ENCODE data around the gene EIF2AK3.
"Not testable (repeated sequence)": the region's sequence is repeated elsewhere in the genome, so short reads cannot be mapped to it uniquely, and the experiment has no call there.

Gene EIF2AK3

DNA sequence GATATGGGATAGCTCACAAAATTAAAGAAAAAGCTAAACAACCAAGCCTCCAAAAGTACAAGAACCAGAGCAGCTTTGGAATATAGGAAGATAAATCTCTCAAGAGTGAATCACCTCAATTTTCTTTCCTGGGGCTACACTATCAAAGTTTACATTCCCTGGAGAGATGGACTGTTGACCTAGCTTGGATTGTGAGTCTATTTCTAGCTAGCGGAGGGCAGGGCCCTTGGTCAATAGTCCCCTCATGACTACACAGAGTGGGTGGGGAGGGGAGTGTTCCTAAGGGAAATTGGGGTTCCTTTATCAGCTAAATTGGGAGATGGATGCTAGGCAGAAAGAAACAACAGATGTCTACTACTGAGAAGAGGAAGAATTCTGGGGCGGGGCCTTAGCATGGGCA lies 29.9 kb upstream of the EIF2AK3 start:
- no peak for FAIRE-seq
- DNase-seq (ENCODE audit: insufficient read length) = no peak
- TF ChIP-seq POLR2A (IDR thresholded peaks at IDR 0.05; ENCODE audit: low read depth, low read length) (no peak), POLR2AphosphoS5 (IDR thresholded peaks at IDR 0.05; ENCODE audit: low read depth, low read length) (no peak), TAF1 (IDR thresholded peaks at IDR 0.05; ENCODE audit: borderline replicate concordance, low read depth, low read length) (no peak)

DNA sequence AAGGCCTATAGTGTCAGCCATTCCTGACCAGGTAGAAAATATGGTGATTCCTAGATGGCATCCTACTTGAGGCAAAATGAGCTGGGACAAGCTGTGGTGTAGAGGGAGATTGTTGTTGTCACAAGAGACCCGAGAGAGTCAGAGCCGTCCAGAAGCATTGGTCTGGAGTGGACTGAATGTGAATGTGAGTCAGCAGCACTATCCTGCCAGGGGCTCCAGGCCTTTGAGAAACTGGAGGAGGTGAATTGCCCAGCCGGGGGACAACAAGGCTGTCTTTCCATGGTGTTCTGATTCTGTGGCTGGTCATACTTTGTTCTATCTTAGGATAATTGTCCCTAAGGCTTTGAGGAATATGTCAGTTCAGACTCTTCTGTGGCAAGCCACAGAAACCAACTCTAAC lies 29.4 kb upstream of the EIF2AK3 start:
- DNase-seq (ENCODE audit: insufficient read length) (no peak), FAIRE-seq (no peak)
- TF ChIP-seq POLR2AphosphoS5 (IDR thresholded peaks at IDR 0.05; ENCODE audit: low read depth, low read length) (no peak), TAF1 (IDR thresholded peaks at IDR 0.05; ENCODE audit: borderline replicate concordance, low read depth, low read length) (no peak), POLR2A (IDR thresholded peaks at IDR 0.05; ENCODE audit: low read depth, low read length) (no peak)

DNA sequence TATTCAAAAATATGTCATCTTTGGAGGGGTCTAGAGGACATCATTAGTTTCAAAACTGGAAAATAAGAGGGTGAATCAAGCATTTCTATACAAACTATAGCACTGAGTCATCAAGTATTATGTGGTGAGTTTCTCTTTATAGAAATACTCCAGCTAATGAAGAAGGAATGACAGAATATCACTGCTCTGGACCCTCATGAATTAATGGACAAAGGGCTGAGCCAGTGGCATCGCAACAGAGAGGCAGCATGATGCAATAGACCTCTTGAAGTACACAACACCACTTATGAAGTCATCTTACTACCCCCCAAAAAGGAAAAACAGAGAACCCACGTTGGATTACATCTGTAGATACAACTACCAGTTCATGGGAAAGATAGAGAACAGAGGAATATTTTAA lies 27.4 kb upstream of the EIF2AK3 start:
- FAIRE-seq (no peak), DNase-seq (ENCODE audit: insufficient read length) (no peak)
- TF ChIP-seq POLR2AphosphoS5 (IDR thresholded peaks at IDR 0.05; ENCODE audit: low read depth, low read length) = no peak
- no peak for TF ChIP-seq POLR2A (IDR thresholded peaks at IDR 0.05; ENCODE audit: low read depth, low read length)
- no peak for TF ChIP-seq TAF1 (IDR thresholded peaks at IDR 0.05; ENCODE audit: borderline replicate concordance, low read depth, low read length)

DNA sequence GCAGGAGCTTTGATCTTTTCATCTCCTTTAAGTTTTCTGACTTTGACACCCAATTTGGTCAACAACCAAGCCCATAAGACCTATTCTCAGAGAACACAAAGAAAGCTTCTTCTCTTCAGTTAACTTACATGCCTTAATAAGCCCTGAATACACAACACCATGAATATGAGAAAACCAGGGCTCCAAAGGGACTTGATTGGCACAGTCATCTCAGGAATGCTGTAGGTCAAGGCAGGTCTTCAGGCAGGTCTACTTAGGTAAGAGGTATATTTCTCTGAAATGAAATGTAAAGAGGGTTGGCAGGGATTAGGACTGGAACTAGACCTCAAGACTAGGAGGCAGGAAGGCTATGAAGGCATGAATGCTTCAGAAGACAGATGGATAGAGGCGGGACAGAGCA lies 24.4 kb upstream of the EIF2AK3 start:
- no peak for DNase-seq (ENCODE audit: insufficient read length)
- FAIRE-seq = no peak
- TF ChIP-seq TAF1 (IDR thresholded peaks at IDR 0.05; ENCODE audit: borderline replicate concordance, low read depth, low read length) = no peak
- TF ChIP-seq POLR2A (IDR thresholded peaks at IDR 0.05; ENCODE audit: low read depth, low read length) = no peak
- TF ChIP-seq POLR2AphosphoS5 (IDR thresholded peaks at IDR 0.05; ENCODE audit: low read depth, low read length) = no peak

DNA sequence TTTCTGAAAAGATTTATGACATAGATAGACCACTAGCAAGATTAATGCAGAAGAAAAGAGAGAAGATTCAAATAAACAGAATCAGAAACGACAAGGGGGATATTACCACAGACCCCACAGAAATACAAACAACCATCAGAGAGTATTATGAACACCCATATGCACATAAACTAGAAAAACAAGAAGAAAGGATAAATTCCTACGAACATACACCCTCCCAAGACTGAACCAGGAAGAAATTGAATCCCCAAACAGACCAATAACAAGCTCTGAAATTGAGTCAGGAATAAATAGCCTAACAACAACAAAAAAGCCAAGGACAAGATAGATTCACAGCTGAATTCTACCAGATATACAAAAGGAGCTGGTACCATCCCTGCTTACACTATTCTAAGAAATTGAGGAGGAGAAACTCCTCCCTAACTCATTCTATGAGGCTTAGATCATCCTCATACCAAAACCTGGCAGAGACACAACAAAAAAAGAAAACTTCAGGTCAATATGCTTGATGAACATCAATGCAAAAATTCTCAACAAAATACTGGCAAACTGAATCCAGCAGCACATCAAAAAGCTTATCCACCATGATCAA lies 18.1 kb upstream of the EIF2AK3 start:
- not testable (repeated sequence) for DNase-seq (ENCODE audit: insufficient read length); FAIRE-seq

DNA sequence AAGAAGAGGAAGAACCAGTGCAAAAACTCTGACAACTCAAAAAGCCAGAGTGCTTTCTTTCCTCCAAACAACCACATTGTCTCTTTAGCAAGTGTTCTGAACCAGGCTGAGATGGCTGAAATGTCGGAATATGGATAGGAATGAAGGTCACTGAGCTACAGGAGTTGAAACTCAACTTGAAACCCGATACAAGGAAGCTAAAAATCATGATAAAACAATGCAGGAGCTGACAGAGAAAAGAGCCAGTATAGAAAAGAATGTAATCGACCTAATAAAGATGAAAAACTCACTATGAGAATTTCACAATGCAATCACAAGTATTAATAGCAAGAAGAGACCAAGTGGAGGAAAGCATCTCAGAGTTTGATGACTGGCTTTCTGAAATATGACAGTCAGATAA lies 15.0 kb upstream of the EIF2AK3 start:
- DNase-seq (ENCODE audit: insufficient read length) (no peak), FAIRE-seq (no peak)
- no peak for TF ChIP-seq TAF1 (IDR thresholded peaks at IDR 0.05; ENCODE audit: borderline replicate concordance, low read depth, low read length)
- TF ChIP-seq POLR2AphosphoS5 (IDR thresholded peaks at IDR 0.05; ENCODE audit: low read depth, low read length) = no peak
- TF ChIP-seq POLR2A (IDR thresholded peaks at IDR 0.05; ENCODE audit: low read depth, low read length) = no peak

DNA sequence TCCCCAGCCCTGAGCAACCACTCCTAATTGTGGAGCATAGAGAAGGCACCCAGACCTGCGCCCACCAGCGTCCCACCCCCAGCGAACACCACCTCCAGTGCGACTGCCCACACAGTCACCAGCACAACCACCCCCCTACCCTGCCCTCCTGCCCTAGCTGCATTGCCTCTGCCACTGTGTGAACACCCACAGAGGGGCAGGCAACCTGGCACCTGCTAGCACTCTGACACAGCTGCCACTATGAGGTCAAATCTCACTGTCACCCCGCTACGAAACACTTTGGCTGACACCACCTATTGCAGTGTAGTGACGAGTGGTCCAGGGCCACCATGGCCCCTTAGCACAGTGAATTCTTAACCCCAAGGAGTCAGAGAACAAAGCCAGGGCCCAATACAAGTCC lies 14.1 kb upstream of the EIF2AK3 start:
- FAIRE-seq (no peak), DNase-seq (ENCODE audit: insufficient read length) (no peak)
- TF ChIP-seq POLR2AphosphoS5 (IDR thresholded peaks at IDR 0.05; ENCODE audit: low read depth, low read length) (no peak), POLR2A (IDR thresholded peaks at IDR 0.05; ENCODE audit: low read depth, low read length) (no peak), TAF1 (IDR thresholded peaks at IDR 0.05; ENCODE audit: borderline replicate concordance, low read depth, low read length) (no peak)

DNA sequence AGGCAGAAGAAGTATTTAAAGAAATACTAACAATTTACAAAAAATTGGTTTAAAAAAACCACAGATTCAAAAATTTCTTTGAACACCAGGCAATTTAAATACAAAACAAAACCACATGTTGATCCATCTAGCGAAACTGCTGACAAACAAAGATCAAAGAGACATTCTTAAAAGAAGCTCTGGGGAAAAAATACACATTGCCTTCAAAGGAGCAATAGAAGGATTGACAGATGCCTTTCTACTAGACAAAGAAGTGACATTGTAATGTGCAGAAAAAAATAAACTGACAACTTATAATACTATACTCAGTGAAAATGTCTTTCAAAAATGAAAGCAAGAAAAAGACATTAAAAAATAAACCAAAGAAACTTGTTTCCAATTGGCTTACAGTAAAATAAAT lies 12.6 kb upstream of the EIF2AK3 start:
- DNase-seq (ENCODE audit: insufficient read length) = no peak
- TF ChIP-seq TAF1 (IDR thresholded peaks at IDR 0.05; ENCODE audit: borderline replicate concordance, low read depth, low read length) = no peak
- no peak for TF ChIP-seq POLR2AphosphoS5 (IDR thresholded peaks at IDR 0.05; ENCODE audit: low read depth, low read length)
- TF ChIP-seq POLR2A (IDR thresholded peaks at IDR 0.05; ENCODE audit: low read depth, low read length) = no peak
- no peak for FAIRE-seq

DNA sequence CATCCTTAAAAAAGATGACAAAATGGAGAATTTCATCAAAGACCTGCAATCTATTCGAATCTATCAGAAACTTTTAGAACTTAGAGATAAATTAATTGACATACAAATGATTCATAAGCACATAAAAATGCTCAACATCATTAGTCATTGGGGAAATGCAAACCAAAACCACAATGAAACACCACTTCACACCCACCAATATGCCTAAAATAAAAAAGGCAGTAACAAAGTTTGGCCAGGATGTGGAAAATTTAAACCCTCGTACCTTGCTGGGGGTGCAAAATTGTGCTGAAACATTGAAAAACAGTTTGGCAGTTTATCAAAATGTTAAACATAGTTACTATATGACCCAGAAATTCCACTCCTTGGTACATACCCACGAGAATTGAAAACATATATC lies 11.5 kb upstream of the EIF2AK3 start:
- FAIRE-seq = peak; percentile 14
- DNase-seq (ENCODE audit: insufficient read length) = no peak

DNA sequence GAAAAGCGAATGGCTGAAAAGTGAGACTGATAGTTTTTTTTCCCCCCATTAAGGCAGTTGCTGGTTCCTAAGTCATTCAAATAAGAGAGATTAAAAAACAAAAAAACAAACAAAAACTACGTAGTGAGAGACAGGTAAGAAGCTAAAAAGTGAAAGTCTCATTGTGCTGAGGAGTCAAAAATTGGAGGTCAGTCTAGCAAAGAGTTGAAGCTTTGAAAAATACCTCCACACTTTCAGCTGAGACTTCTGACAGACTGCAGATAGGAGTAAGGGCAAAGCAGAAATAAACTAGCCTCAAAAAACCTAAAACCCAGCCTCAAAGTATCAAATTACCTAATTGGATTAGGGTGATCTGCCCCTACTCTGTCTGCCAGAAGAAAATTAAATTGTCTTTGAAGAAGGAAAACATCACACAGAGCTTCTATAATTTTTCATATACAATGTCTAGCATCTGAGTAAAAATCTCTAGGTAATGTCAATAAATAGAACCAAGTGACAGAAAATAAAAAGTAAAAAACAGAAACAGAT lies 10.9 kb upstream of the EIF2AK3 start:
- no peak for DNase-seq (ENCODE audit: insufficient read length)
- TF ChIP-seq POLR2AphosphoS5 (IDR thresholded peaks at IDR 0.05; ENCODE audit: low read depth, low read length) (no peak), POLR2A (IDR thresholded peaks at IDR 0.05; ENCODE audit: low read depth, low read length) (no peak), TAF1 (IDR thresholded peaks at IDR 0.05; ENCODE audit: borderline replicate concordance, low read depth, low read length) (no peak)
- no peak for FAIRE-seq

More for the DNA sequence above, 11.5 kb upstream of the EIF2AK3 start:
- TF ChIP-seq POLR2AphosphoS5 (IDR thresholded peaks at IDR 0.05; ENCODE audit: low read depth, low read length) (no peak), POLR2A (IDR thresholded peaks at IDR 0.05; ENCODE audit: low read depth, low read length) (no peak), TAF1 (IDR thresholded peaks at IDR 0.05; ENCODE audit: borderline replicate concordance, low read depth, low read length) (no peak)

DNA sequence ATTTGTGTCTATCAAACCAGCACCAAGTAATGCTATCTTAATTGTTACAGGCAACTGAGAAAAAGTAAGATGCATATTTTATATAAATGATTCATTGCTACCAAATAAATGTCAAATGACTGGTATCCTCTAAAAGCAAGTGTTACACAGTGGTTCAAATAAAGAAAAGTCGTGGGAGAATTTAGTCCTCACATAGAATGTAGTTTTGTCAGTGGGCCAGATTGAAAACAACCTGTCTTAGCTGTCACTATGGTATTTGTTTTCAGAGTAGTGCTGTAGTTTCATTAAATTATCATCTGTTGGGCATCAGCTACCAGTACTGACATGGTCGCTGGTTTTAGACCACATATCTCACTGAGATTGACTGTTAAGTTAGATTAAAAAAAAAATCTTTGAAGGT lies 10.2 kb upstream of the EIF2AK3 start:
- no peak for TF ChIP-seq TAF1 (IDR thresholded peaks at IDR 0.05; ENCODE audit: borderline replicate concordance, low read depth, low read length)
- no peak for TF ChIP-seq POLR2AphosphoS5 (IDR thresholded peaks at IDR 0.05; ENCODE audit: low read depth, low read length)
- no peak for TF ChIP-seq POLR2A (IDR thresholded peaks at IDR 0.05; ENCODE audit: low read depth, low read length)
- no peak for FAIRE-seq
- DNase-seq (ENCODE audit: insufficient read length) = no peak

DNA sequence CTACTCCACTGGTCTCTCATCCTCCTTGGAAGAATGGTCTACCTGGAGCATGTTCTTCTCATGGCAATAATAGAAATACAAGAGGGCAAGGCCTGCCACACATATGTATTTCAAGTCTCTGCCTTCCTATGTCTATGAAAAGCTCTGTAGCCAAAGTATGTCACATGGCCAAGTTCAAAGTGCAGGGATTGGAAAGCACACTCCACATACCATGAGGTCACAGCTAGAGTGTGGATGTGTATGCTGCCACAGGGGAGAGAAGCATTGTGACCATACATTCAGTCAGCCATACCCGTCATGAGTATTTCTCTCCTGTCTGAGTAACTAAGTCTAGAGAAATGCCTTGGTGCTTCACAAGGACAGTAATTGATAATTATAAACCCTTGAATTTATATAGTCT lies 8.8 kb upstream of the EIF2AK3 start:
- DNase-seq (ENCODE audit: insufficient read length) (no peak), FAIRE-seq (no peak)
- TF ChIP-seq TAF1 (IDR thresholded peaks at IDR 0.05; ENCODE audit: borderline replicate concordance, low read depth, low read length) = no peak
- no peak for TF ChIP-seq POLR2AphosphoS5 (IDR thresholded peaks at IDR 0.05; ENCODE audit: low read depth, low read length)
- no peak for TF ChIP-seq POLR2A (IDR thresholded peaks at IDR 0.05; ENCODE audit: low read depth, low read length)

DNA sequence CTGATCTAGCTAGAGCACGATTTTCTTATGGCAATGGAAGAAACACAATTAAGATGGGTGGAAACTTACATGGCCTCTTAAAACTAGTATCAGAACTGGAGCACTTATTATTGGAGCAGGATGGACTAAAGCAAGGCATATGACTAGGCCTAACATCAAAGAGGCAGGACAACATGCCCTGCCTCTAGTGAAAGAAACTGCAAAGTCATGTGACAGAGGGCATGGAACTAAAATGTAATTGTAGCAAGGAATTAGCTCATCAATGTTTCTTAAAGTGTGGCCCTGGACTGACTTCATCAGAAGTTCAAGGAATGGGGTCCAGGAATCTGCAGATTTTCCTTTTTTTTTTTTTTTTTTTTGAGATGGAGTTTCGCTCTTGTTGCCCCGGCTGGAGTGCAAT lies 5.3 kb upstream of the EIF2AK3 start:
- TF ChIP-seq POLR2A (IDR thresholded peaks at IDR 0.05; ENCODE audit: low read depth, low read length) = no peak
- no peak for TF ChIP-seq POLR2AphosphoS5 (IDR thresholded peaks at IDR 0.05; ENCODE audit: low read depth, low read length)
- TF ChIP-seq TAF1 (IDR thresholded peaks at IDR 0.05; ENCODE audit: borderline replicate concordance, low read depth, low read length) = no peak
- DNase-seq (ENCODE audit: insufficient read length) (no peak), FAIRE-seq (no peak)

All from GM12892 (cell line).